HuH-7.5 (cell line): ENCODE measurements around the gene KCNJ4.
"Not testable (repeated sequence)": the region's sequence is repeated elsewhere in the genome, so short reads cannot be mapped to it uniquely, and the experiment has no call there.

Experiments used
- DNase-seq: peaks from one replicate; pipeline ENCODE4 v3.0.0; 2011; ENCODE audit warnings: low spot score

Gene KCNJ4

GRCh38 chr22:38381371-38381770 lies 73.6 kb downstream of the KCNJ4 start:
- not testable (repeated sequence) for DNase-seq
